GM12878 (cell line): ENCODE data around the gene UNC119B. TPM values are rescaled to one million over a fixed set of nuclear protein-coding genes. Genes with fewer than 3 reads are reported as not detected.

Experiments
- ATAC-seq: fragments of 200-7000 bp; cut with Tn5 transposase; 3 replicates; pipeline ENCODE4 v1.9.1; 2020; ENCODE audit warnings: mild to moderate bottlenecking, moderate library complexity
- BruUV-seq: library from RNA; stranded (reverse); fragments of 400-500 nt; replicated peaks from 2 replicates; lab custom pipeline; 2021; lab: Mats Ljungman, UMichigan
- CTCF ChIA-PET: fragments of 300-600 bp; sonication (Branson Sonifier 250); formaldehyde crosslinking; extraction: SDS; loops from one replicate; lab custom pipeline; 2021; ENCODE audit warnings: inconsistent platforms; lab: Yijun Ruan, JAX
- POLR2A ChIA-PET: fragments of 350-600 bp; formaldehyde crosslinking; extraction: SDS; loops from one replicate; lab custom pipeline; 2021; ENCODE audit warnings: inconsistent platforms; lab: Charles Lee
- RAD21 ChIA-PET: fragments of 300-600 bp; sonication (Branson Sonifier 250); formaldehyde crosslinking; loops from one replicate; lab custom pipeline; 2023; ENCODE audit warnings: antibody characterized with exemption; ENCODE audit not compliant: unreplicated experiment; lab: Charles Lee
- SMC1A ChIA-PET: fragments of 300-600 bp; sonication (Branson Sonifier 250); formaldehyde crosslinking; loops from one replicate; lab custom pipeline; 2023; ENCODE audit not compliant: unreplicated experiment, uncharacterized antibody; lab: Charles Lee
- DNase-seq: peaks from one replicate; pipeline ENCODE4 v3.0.0-alpha.2; 2011; ENCODE audit warnings: low read depth, low spot score
- FAIRE-seq: peaks from 3 replicates; lab custom pipeline; 2011; peaks lifted over from hg19 to GRCh38; lab: Jason Lieb, UNC
- H2AFZ ChIP-seq: 2 replicates; pipeline ENCODE4 v1.6.0; 2011; ENCODE audit warnings: low read depth, low read length, control low read depth; ENCODE audit not compliant: control insufficient read depth
- H3K27ac ChIP-seq: 2 replicates; pipeline ENCODE4 v1.5.1; 2011; ENCODE audit warnings: control low read depth; ENCODE audit not compliant: control insufficient read depth, insufficient read depth
- H3K27me3 ChIP-seq, 2 experiments: replicated peaks in 1 of 2; 2 replicates each; pipeline versions ENCODE4 v1.6.0 to v1.6.1; 2011; ENCODE audit warnings: low read length in 1 of 2; ENCODE audit not compliant: control insufficient read depth in 2 of 2, insufficient read depth in 2 of 2
- H3K36me3 ChIP-seq, 2 experiments: 2 replicates each; pipeline ENCODE4 v1.5.1; 2011; ENCODE audit warnings: low read length in 1 of 2; ENCODE audit not compliant: control insufficient read depth in 2 of 2, insufficient read depth in 2 of 2
- H3K4me1 ChIP-seq: 2 replicates; pipeline ENCODE4 v1.6.1; 2011; ENCODE audit warnings: mild to moderate bottlenecking, low read length, moderate library complexity, mixed read lengths; ENCODE audit not compliant: control insufficient read depth, insufficient read depth
- H3K4me2 ChIP-seq: 2 replicates; pipeline ENCODE4 v1.6.0; 2011; ENCODE audit warnings: control low read depth; ENCODE audit not compliant: control insufficient read depth, insufficient read depth
- H3K4me3 ChIP-seq: fragments of 200-600 bp; sonication (generic); 2 replicates; pipeline ENCODE4 v1.5.1; 2016
- H3K79me2 ChIP-seq: 2 replicates; pipeline ENCODE4 v1.6.0; 2011; ENCODE audit warnings: low read length; ENCODE audit not compliant: control insufficient read depth, insufficient read depth
- H3K9ac ChIP-seq: 2 replicates; pipeline ENCODE4 v1.8.0; 2011; ENCODE audit warnings: low read length, control low read depth, mixed read lengths; ENCODE audit not compliant: control insufficient read depth, insufficient read depth
- H3K9me3 ChIP-seq: replicated peaks from 3 replicates; pipeline ENCODE4 v1.5.1; 2011; ENCODE audit warnings: mild to moderate bottlenecking, low read length; ENCODE audit not compliant: control insufficient read depth, insufficient read depth
- H4K20me1 ChIP-seq: 2 replicates; pipeline ENCODE4 v1.6.0; 2011; ENCODE audit not compliant: control insufficient read depth, insufficient read depth
- EP300 ChIP-seq, 2 experiments: fragments of 150-350 bp in 1 of 2; IDR thresholded peaks; 2 replicates each; pipeline ENCODE4 v1.6.1; 2011 to 2012; ENCODE audit warnings: low read depth in 2 of 2, low read length in 2 of 2, borderline replicate concordance in 1 of 2, improper control_type of control experiment in 1 of 2, inconsistent platforms in 1 of 2; ENCODE audit not compliant: control insufficient read depth in 1 of 2
- EZH2 ChIP-seq: IDR thresholded peaks from 2 replicates; pipeline ENCODE4 v1.6.1; 2012; ENCODE audit warnings: low read depth, mild to moderate bottlenecking, control low read depth, inconsistent platforms, low read length, borderline replicate concordance; ENCODE audit not compliant: control insufficient read depth
- IKZF1 ChIP-seq: fragments of 450-650 bp; conservative IDR thresholded peaks from 2 replicates; pipeline ENCODE4 v1.6.1; 2017; ENCODE audit warnings: antibody characterized with exemption, mild to moderate bottlenecking
- IRF4 ChIP-seq: IDR thresholded peaks from 2 replicates; pipeline ENCODE4 v1.6.1; 2011; ENCODE audit warnings: low read depth, low read length
- MEF2B ChIP-seq: fragments of 450-650 bp; IDR thresholded peaks from 2 replicates; pipeline ENCODE4 v1.6.1; 2018; ENCODE audit warnings: mild to moderate bottlenecking, moderate library complexity; ENCODE audit not compliant: partially characterized antibody, poor library complexity, severe bottlenecking
- MTA3 ChIP-seq: IDR thresholded peaks from 2 replicates; pipeline ENCODE4 v1.6.1; 2012; ENCODE audit warnings: low read length, inconsistent platforms, borderline replicate concordance
- NBN ChIP-seq: fragments of 450-650 bp; IDR thresholded peaks from 2 replicates; pipeline ENCODE4 v1.6.1; 2016
- PAX5 ChIP-seq: IDR thresholded peaks from 2 replicates; pipeline ENCODE4 v1.6.1; 2011; ENCODE audit warnings: low read depth, low read length, borderline replicate concordance
- WRNIP1 ChIP-seq: IDR thresholded peaks from 2 replicates; pipeline ENCODE4 v1.6.1; 2011; ENCODE audit warnings: low read depth, low read length, improper control_type of control experiment, borderline replicate concordance
- ZNF592 ChIP-seq: fragments of 450-650 bp; IDR thresholded peaks from 2 replicates; pipeline ENCODE4 v1.6.1; 2017; ENCODE audit warnings: mild to moderate bottlenecking, moderate library complexity
- ZSCAN29 ChIP-seq: fragments of 450-650 bp; IDR thresholded peaks from 2 replicates; pipeline ENCODE4 v1.6.1; 2017; ENCODE audit warnings: mild to moderate bottlenecking, moderate library complexity
- WGBS: methylation state at CpG from one replicate; pipeline ENCODE4 v1.1.6; 2016; ENCODE audit warnings: low lambda C conversion rate; ENCODE audit not compliant: insufficient replicate concordance, insufficient coverage; ENCODE audit errors: missing lambda C conversion rate; 5-methylcytosine and 5-hydroxymethylcytosine counted together
- in situ Hi-C: fragments of 300-500 bp; cut with MboI; formaldehyde crosslinking; loops from 9 replicates; pipeline ENCODE4 v1.14.3; 2018; ENCODE audit warnings: mixed read lengths
- intact Hi-C: fragments of 100-400 bp; cut with micrococcal nuclease; formaldehyde crosslinking; loops from one replicate; pipeline ENCODE4 v1.14.2; 2022; ENCODE audit not compliant: unreplicated experiment
- polyA plus RNA-seq, 11 experiments: library from polyadenylated mRNA; depleted of rRNA in 4 of 11; unstranded in 6 of 11; stranded (reverse) in 5 of 11; fragments of >200 nt; fragmentation: Nextera tagmentation in 4 of 11; fragmentation: Illumina TruSeq in 1 of 11; extraction: Ambion mirVana in 4 of 11; extraction: Trizol in 1 of 11; gene quantifications; 1 replicate in 1 of 11; 2 replicates in 10 of 11; pipeline versions ENCODE4 v1.2.1 to v1.2.3, GENCODE V29; 2011 to 2016; ENCODE audit warnings: inconsistent platforms in 2 of 11, missing spikeins in 2 of 11, low read depth in 1 of 11
- total RNA-seq, 4 experiments: library from RNA; depleted of rRNA in 3 of 4; stranded (reverse); fragments of >200 nt in 3 of 4; fragmentation: Illumina TruSeq in 1 of 4; extraction: Trizol in 1 of 4; gene quantifications; 2 replicates each; pipeline versions ENCODE4 v1.2.1 to v1.2.3, GENCODE V29; 2013 to 2021

UNC119B gene
- total and polyA plus RNA-seq, 10 of the 15 experiments (the other 5 are each of a cell fraction or from before 2014, with no cell fraction given) = 4.3 to 31.5 (median 10.5) TPM

DNA sequence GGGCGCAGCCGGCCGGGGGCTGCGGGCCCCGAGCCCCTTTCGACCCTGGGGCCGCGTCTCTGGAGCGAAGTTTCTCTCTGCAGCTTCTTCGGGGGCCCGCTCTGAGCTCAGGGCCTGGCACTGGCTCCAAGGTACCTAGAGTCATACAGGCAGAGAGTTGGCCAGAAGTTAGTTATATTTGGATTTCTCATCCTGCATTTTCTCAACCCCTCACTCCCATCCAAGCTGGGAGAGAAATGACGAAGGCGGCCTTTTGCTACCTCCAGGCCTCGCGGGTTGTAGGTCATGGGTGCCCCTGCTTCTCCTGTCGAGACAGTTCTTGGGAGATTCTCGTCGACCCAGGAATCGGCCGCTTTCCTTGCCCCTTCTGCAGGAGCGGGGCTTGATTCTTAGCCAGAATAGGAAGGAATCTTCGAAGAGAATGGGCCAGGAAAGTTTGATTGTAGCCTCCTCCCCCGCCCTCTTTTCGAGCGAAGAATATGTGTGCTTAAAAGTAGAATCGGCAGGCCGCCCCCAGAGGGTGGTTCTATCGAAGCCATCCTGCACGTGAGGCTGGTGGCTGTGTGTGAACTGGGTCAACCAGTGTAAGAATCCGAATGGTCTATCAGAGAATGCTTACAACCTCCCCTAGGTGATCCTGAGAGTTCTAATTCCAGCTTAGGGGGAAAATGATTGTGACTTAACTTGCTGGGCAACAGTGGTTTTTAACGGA is 22.5 kb upstream of the UNC119B start (continued):
- TF ChIP-seq ZNF592 (no peak), IRF4 (no peak), MEF2B (no peak), ZSCAN29 (peak; percentile 65; the same call in 1 of the 2 replicates)

DNA sequence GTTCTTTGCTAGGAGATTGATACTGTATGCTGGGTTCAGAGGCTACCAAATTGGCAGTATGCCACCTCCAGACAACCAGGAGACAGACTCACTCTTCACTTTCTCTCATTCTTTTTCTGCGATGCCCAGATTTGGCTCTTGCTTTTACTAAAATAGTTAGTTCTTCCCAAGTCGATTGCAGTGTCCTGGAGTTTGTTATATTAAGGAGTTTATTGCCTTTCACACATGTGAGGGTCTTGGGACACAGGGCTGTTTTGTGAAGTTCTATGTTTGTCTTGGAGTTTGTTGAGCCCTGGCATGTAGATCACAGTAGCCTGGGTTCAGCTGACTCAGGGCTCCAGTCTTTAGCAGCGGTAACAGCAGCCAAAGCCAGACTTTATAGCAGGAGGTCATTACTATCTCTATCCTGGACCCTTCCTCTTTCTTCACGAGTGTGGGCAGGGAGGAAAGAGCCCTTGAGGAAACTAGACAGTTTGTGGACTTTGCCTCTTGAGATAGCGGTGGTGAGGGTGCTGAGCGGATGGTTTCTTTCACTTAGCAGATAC is 21.7 kb upstream of the UNC119B start:
- intact Hi-C loops = loop anchor here (2.0 to 5.0 kb wide), 2 partner anchors 164 to 282 kb away; no protein-coding TSS in a partner anchor
- ATAC-seq = no peak
- H3K36me3 ChIP-seq = peaks cover 0 to 10% of the 10 kb centered on the region in 2 experiments; a peak in 3 of 4 replicates
- SMC1A ChIA-PET = interaction anchor here (1.0 to 11.7 kb wide), 9 partner anchors 10 to 283 kb away, joined by 3 to 167 read pairs (median 12); partner anchors contain the start of gene POP5
- CTCF ChIA-PET = interaction anchor here (0.7 to 24.8 kb wide), 14 partner anchors 10 to 284 kb away, joined by 3 to 454 read pairs (median 6); partner anchors contain the start of genes CABP1 and POP5
- H4K20me1 ChIP-seq = no peaks in the 10 kb centered on the region; the same call in 1 of the 2 replicates
- peak overlapping the region; percentile 70 for H3K4me2 ChIP-seq
- TSS peak; percentile 58 for BruUV-seq
- H3K4me1 ChIP-seq = peaks cover 15% of the 10 kb centered on the region
- peaks cover 2% of the 10 kb centered on the region; the same call in 1 of the 3 replicates for H3K9me3 ChIP-seq
- peak overlapping the region; percentile 74 for H3K27ac ChIP-seq
- POLR2A ChIA-PET = interaction anchor here (1.1 to 7.4 kb wide), 12 partner anchors 8 to 283 kb away, joined by 3 to 57 read pairs (median 7); partner anchors contain the start of gene POP5
- RAD21 ChIA-PET = interaction anchor here (1.0 to 8.9 kb wide), 6 partner anchors 11 to 283 kb away, joined by 6 to 144 read pairs (median 25); partner anchors contain the start of gene UNC119B
- no peak for DNase-seq
- 20% methylated on average over 6 of the region's 6 CpGs for WGBS
- H3K79me2 ChIP-seq = peaks cover 65% of the 10 kb centered on the region
- FAIRE-seq = no peak
- H3K9ac ChIP-seq = peak overlapping the region; percentile 86
- H3K4me3 ChIP-seq = peak overlapping the region; percentile 97
- in situ Hi-C loops = no loop called here
- no peaks in the 10 kb centered on the region for H3K27me3 ChIP-seq
- no peak overlapping the region for H2AFZ ChIP-seq
- TF ChIP-seq NBN (0 out of 2 replicates have a peak, but pooled peaks have one; percentile 22), PAX5 (no peak), IKZF1 (0 out of 2 replicates have a peak, but pooled peaks have one; percentile 14), EZH2 (no peak), MTA3 (no peak), ZNF592 (no peak), WRNIP1 (peak; percentile 18; the same call in 1 of the 2 replicates), EP300 (IDR thresholded peaks at IDR 0.05; ENCODE audit: borderline replicate concordance in 1 of 2, control insufficient read depth in 1 of 2, low read depth in 2 of 2, low read length in 2 of 2) (no peak)
